GM12801 (cell line): ENCODE data around the gene TNFRSF1B.

Experiments used
- TF ChIP-seq, protein P1 (sequence below): IDR thresholded peaks from one replicate; pipeline ENCODE4 v1.5.1; 2011; ENCODE audit warnings: control low read depth; ENCODE audit not compliant: insufficient read length; ENCODE audit errors: extremely low read depth

The TNFRSF1B gene

GRCh38 chr1:12153181-12153785 lies 13.5 kb upstream of the TNFRSF1B start:
- TF ChIP-seq, protein P1, sequence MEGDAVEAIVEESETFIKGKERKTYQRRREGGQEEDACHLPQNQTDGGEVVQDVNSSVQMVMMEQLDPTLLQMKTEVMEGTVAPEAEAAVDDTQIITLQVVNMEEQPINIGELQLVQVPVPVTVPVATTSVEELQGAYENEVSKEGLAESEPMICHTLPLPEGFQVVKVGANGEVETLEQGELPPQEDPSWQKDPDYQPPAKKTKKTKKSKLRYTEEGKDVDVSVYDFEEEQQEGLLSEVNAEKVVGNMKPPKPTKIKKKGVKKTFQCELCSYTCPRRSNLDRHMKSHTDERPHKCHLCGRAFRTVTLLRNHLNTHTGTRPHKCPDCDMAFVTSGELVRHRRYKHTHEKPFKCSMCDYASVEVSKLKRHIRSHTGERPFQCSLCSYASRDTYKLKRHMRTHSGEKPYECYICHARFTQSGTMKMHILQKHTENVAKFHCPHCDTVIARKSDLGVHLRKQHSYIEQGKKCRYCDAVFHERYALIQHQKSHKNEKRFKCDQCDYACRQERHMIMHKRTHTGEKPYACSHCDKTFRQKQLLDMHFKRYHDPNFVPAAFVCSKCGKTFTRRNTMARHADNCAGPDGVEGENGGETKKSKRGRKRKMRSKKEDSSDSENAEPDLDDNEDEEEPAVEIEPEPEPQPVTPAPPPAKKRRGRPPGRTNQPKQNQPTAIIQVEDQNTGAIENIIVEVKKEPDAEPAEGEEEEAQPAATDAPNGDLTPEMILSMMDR: no peak

- TF ChIP-seq, protein P1: no peak
Measured at GRCh38 chr1:12155328-12155727, 11.5 kb upstream of the TNFRSF1B start.

- TF ChIP-seq, protein P1: no peak
Measured at GRCh38 chr1:12157366-12158231, 9.2 kb upstream of the TNFRSF1B start.

- TF ChIP-seq, protein P1: no peak
Measured at GRCh38 chr1:12158357-12159092, 8.3 kb upstream of the TNFRSF1B start.

DNA sequence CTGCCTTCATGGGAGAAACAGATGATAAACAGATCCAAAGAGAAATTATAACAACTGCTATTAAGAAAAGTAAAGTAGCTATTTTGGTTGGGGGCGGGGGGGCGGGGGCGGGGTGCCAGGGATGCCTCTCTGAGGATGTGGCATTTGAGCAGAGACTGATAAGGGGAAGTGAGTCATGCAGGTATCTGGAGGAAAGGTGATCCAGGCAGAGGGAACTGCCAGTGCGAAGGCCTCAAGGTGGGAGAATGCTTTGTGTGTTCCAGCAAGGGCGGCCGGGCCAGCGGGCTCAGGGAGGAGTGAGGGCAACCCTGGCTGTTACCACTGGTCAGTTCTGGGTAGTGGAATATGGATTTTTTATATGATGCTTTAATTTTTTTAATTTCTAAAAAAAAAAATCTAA lies 7.0 kb upstream of the TNFRSF1B start:
- TF ChIP-seq, protein P1: no peak

DNA sequence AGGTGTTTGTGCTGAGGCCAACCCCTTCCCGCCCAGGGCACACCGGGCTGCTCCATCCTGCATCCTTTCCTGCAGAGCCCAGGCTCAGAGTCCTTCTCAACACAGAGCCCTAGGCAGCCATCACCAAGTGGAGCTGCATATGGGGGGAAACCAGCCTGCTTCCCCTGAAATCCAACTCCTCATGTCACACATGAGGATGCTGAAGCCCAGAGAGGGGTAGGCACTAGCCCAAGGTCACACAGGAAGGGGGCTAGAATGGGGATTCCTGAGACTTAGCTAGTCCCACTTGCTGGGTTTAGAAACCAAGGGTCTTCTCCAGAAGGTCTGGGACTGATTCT lies 5.5 kb upstream of the TNFRSF1B start:
- TF ChIP-seq, protein P1: no peak
